GM12892 (cell line): ENCODE data around the gene ZNF33A.

Source experiments
- POLR2A ChIP-seq: IDR thresholded peaks from 2 replicates; pipeline ENCODE4 v1.6.1; 2011; ENCODE audit warnings: low read depth, low read length, control low read depth
- POLR2AphosphoS5 ChIP-seq: IDR thresholded peaks from 2 replicates; pipeline ENCODE4 v1.6.1; 2011; ENCODE audit warnings: low read depth, low read length, control low read depth

- TF ChIP-seq POLR2A (no peak), POLR2AphosphoS5 (no peak)
Measured at GRCh38 chr10:37965006-37965405, 45.5 kb upstream of the ZNF33A start.
